Upper lobe of right lung (tissue), 1 donor: ENCODE measurements around the gene NMT1. TPM values are rescaled to one million over a fixed set of nuclear protein-coding genes. Genes with fewer than 3 reads are reported as not detected.

Experiments used
- ATAC-seq: fragments of 200-7000 bp; cut with Tn5 transposase; one replicate; pipeline ENCODE4 v1.9.1; 2020; ENCODE audit warnings: mild to moderate bottlenecking, moderate library complexity
- DNase-seq: peaks from one replicate; pipeline ENCODE4 v3.0.0-alpha.2; 2020
- H3K27ac ChIP-seq: fragments of 200-600 bp; one replicate; pipeline ENCODE4 v1.8.0; 2022
- H3K27me3 ChIP-seq: fragments of 200-600 bp; one replicate; pipeline ENCODE4 v1.8.0; 2022; ENCODE audit warnings: mild to moderate bottlenecking
- H3K36me3 ChIP-seq: fragments of 200-600 bp; one replicate; pipeline ENCODE4 v1.8.0; 2022
- H3K4me1 ChIP-seq: fragments of 200-600 bp; one replicate; pipeline ENCODE4 v1.8.0; 2022
- H3K4me3 ChIP-seq: fragments of 200-600 bp; one replicate; pipeline ENCODE4 v1.8.0; 2022; ENCODE audit warnings: mild to moderate bottlenecking
- H3K9me3 ChIP-seq: fragments of 200-600 bp; one replicate; pipeline ENCODE4 v1.8.0; 2022
- CTCF ChIP-seq: fragments of 200-600 bp; IDR thresholded peaks from one replicate; pipeline ENCODE4 v1.8.0; 2022; ENCODE audit warnings: antibody characterized with exemption
- intact Hi-C: fragments of 100-400 bp; cut with DNase I; formaldehyde crosslinking; loops from one replicate; pipeline ENCODE4 v1.11.0; 2022
- total RNA-seq: library from RNA; stranded (reverse); fragmentation: NEBNext Ultra II Directional; extraction: Animal tissue kit (Norgen Biotek cat#: 25700); gene quantifications from one replicate; pipeline ENCODE4 v1.2.1, GENCODE V29; 2021
- donor health status: DM: no; HTN: yes; CAD: no; lungs with severe emphysema.

The NMT1 gene
- total RNA-seq, 1 donor from 2014 or later: 107 TPM

GRCh38 chr17:45087504-45087975, 26.4 kb downstream of the NMT1 start:
- DNase-seq: no peak
- Histone ChIP-seq H3K27me3 (no peaks in the 10 kb centered on the region), H3K27ac (no peak overlapping the region), H3K9me3 (no peaks in the 10 kb centered on the region), H3K36me3 (peaks cover 94% of the 10 kb centered on the region), H3K4me1 (peaks cover 9% of the 10 kb centered on the region), H3K4me3 (no peak overlapping the region)
- intact Hi-C loops: no loop called here
- no peak for ATAC-seq
- no peak for TF ChIP-seq CTCF

DNA sequence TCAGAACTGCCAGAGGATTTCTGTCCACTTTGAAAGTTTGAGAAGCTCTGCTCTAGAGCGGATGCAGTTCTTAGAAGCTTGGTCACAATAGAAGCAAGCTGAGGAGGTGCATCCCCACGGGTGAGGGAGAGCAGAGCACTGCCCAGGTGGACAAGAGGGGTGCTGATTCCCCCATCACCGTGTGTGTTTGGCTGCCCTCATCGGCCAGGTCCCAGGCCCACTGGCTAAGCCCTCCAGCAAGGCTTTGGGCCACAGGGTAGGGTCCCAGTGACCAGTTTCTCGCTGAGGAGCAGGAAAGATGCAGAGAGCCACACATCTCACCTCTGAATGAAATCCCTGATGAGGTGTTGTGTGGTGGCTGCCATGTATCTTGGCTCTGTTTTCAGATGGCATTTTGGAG, 26.9 kb downstream of the NMT1 start:
- peaks cover 90% of the 10 kb centered on the region for H3K36me3 ChIP-seq

DNA sequence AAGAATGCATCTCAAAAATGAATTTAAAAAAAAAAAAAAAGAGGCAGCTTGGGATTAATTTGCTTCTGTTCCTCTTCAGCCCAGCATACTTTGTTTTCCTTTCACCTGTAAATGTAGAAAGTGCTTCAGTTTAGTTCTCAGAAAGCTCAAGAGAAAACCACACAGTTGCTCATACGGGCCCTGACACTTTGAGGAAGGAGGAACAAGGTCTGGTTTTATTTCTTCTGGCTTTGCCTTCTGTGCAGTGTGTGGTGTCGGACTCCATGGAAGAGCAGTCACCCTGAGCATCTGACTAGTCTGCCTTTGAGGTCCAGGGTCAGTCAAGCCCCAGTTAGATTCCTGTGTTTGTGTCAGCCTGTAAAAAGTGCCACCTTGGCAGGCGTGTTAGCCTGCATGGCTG, 27.6 kb downstream of the NMT1 start:
- no peak overlapping the region for H3K27ac ChIP-seq
- no peak for TF ChIP-seq CTCF
- H3K36me3 ChIP-seq: peaks cover 86% of the 10 kb centered on the region
- peaks cover 19% of the 10 kb centered on the region for H3K4me1 ChIP-seq
- H3K27me3 ChIP-seq: no peaks in the 10 kb centered on the region
- ATAC-seq (no peak), DNase-seq (no peak)
- H3K4me3 ChIP-seq: no peak overlapping the region
- intact Hi-C loops: no loop called here
- no peaks in the 10 kb centered on the region for H3K9me3 ChIP-seq

More for the DNA sequence above, 26.9 kb downstream of the NMT1 start:
- Histone ChIP-seq H3K4me3 (no peak overlapping the region), H3K4me1 (peaks cover 12% of the 10 kb centered on the region), H3K9me3 (no peaks in the 10 kb centered on the region), H3K27me3 (no peaks in the 10 kb centered on the region), H3K27ac (no peak overlapping the region)
- DNase-seq (no peak), ATAC-seq (no peak)
- TF ChIP-seq CTCF: no peak
- intact Hi-C loops: no loop called here

GRCh38 chr17:45090711-45091110, 29.6 kb downstream of the NMT1 start:
- H3K27me3 ChIP-seq: no peaks in the 10 kb centered on the region
- peaks cover 86% of the 10 kb centered on the region for H3K36me3 ChIP-seq
- H3K4me1 ChIP-seq: peaks cover 24% of the 10 kb centered on the region
- H3K4me3 ChIP-seq: no peak overlapping the region
- no peak for TF ChIP-seq CTCF
- no peak for ATAC-seq
- intact Hi-C loops: no loop called here
- H3K27ac ChIP-seq: no peak overlapping the region
- no peak for DNase-seq
- no peaks in the 10 kb centered on the region for H3K9me3 ChIP-seq

- no peak overlapping the region for H3K4me3 ChIP-seq
- ATAC-seq (no peak), DNase-seq (no peak)
- no peak for TF ChIP-seq CTCF
- H3K27me3 ChIP-seq: no peaks in the 10 kb centered on the region
- H3K36me3 ChIP-seq: peaks cover 86% of the 10 kb centered on the region
- no peaks in the 10 kb centered on the region for H3K9me3 ChIP-seq
- H3K27ac ChIP-seq: peak overlapping the region; percentile 85
- H3K4me1 ChIP-seq: peaks cover 24% of the 10 kb centered on the region
- intact Hi-C loops: no loop called here
Observed at GRCh38 chr17:45091778-45092425, 30.8 kb downstream of the NMT1 start.
